ENCODE results near the gene HIGD2A. TPM values are rescaled to one million over a fixed set of nuclear protein-coding genes. Genes with fewer than 3 reads are reported as not detected.

The HIGD2A gene
- total and polyA plus RNA-seq, 10 of the 15 experiments (the other 5 are each of a cell fraction or from before 2014, with no cell fraction given), result 152 to 348 (median 194) TPM

- no peak for TF ChIP-seq CUX1 (IDR thresholded peaks at IDR 0.05; ENCODE audit: insufficient replicate concordance, low read depth, low read length)
- no peak for TF ChIP-seq EGR1 (IDR thresholded peaks at IDR 0.05; ENCODE audit: borderline replicate concordance in 1 of 2, low read depth in 2 of 2, low read length in 2 of 2)
- TF ChIP-seq POU2F2 (IDR thresholded peaks at IDR 0.05; ENCODE audit: borderline replicate concordance, low read depth, low read length), result no peak
- no peak for TF ChIP-seq CHD4 (IDR thresholded peaks at IDR 0.05)
- TF ChIP-seq EP300 (IDR thresholded peaks at IDR 0.05; ENCODE audit: borderline replicate concordance in 1 of 2, control insufficient read depth in 1 of 2, low read depth in 2 of 2, low read length in 2 of 2), result no peak
These were observed 32.5 kb downstream of the HIGD2A start (continued) for GRCh38 chr5:176420972-176421544.

DNA sequence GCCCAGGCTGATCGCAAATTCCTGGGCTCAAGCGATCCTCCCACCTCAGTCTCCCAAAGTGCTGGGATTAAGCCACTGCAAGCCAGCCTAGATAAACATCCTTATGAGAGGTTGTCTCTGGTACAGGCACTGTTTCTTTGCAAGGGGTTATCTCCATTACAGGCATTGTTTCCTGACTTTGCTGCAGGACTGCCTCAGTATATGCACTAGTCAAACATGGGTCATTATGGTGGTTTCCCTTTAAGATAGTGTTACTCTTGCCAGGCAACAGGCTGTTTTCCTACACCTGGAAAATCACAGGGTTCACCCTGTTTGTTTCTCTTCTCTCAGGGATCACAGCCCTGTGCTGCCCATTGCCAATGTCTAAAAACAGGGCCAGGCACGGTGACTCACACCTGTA is 35.6 kb downstream of the HIGD2A start:
- no TSS peak for BruUV-seq (replicated peaks)
- ChIA-PET CTCF (interaction anchor here (1.5 kb wide), 1 partner anchor 24 kb away, joined by 4 read pairs; the partner anchor contains the start of gene FAF2), POLR2A (no interaction called here), RAD21 (ENCODE audit: unreplicated experiment) (no interaction called here), SMC1A (ENCODE audit: uncharacterized antibody, unreplicated experiment) (interaction anchor here (0.7 kb wide), 1 partner anchor 72 kb away, joined by 3 read pairs; no protein-coding TSS in a partner anchor)
- intact Hi-C loops (cut with micrococcal nuclease; ENCODE audit: unreplicated experiment) (no loop called here), in situ Hi-C loops (cut with MboI) (no loop called here)
- no peak overlapping the region for H2AFZ ChIP-seq (ENCODE audit: control insufficient read depth, low read depth, low read length)
- ATAC-seq (no peak), FAIRE-seq (no peak), DNase-seq (ENCODE audit: low read depth, low spot score) (no peak)
- no peak overlapping the region for H3K27ac ChIP-seq (ENCODE audit: control insufficient read depth, insufficient read depth)
- H3K4me1 ChIP-seq (ENCODE audit: control insufficient read depth, insufficient read depth, low read length), result no peaks in the 10 kb centered on the region
- no peak overlapping the region for H3K4me3 ChIP-seq
- no peak overlapping the region for H3K9ac ChIP-seq (ENCODE audit: control insufficient read depth, insufficient read depth, low read length)
- no peak overlapping the region for H3K4me2 ChIP-seq (ENCODE audit: control insufficient read depth, insufficient read depth)
- no peaks in the 10 kb centered on the region for H3K36me3 ChIP-seq (ENCODE audit: control insufficient read depth in 2 of 2, insufficient read depth in 2 of 2, low read length in 1 of 2)
- H3K79me2 ChIP-seq (ENCODE audit: control insufficient read depth, insufficient read depth, low read length), result no peaks in the 10 kb centered on the region
- WGBS (ENCODE audit: insufficient coverage, insufficient replicate concordance, low lambda C conversion rate, missing lambda C conversion rate), result 49% methylated on average over 3 of the region's 3 CpGs
- no peaks in the 10 kb centered on the region for H4K20me1 ChIP-seq (ENCODE audit: control insufficient read depth, insufficient read depth)
- H3K27me3 ChIP-seq (replicated peaks in 1 of 2; ENCODE audit: control insufficient read depth in 2 of 2, insufficient read depth in 2 of 2, low read length in 1 of 2), result no peaks in the 10 kb centered on the region
- H3K9me3 ChIP-seq (replicated peaks; ENCODE audit: control insufficient read depth, insufficient read depth, low read length), result no peaks in the 10 kb centered on the region; the same call in 2 of the 3 replicates
- TF ChIP-seq SMC3 (IDR thresholded peaks at IDR 0.05; ENCODE audit: borderline replicate concordance, low read length) (no peak), E2F8 (IDR thresholded peaks at IDR 0.05; ENCODE audit: low read depth, partially characterized antibody) (no peak), ZNF274 (IDR thresholded peaks at IDR 0.05; ENCODE audit: insufficient read depth, insufficient read length) (no peak), PAX8 (IDR thresholded peaks at IDR 0.05) (no peak), SUZ12 (IDR thresholded peaks at IDR 0.05; ENCODE audit: unreplicated experiment) (no peak), ZNF622 (IDR thresholded peaks at IDR 0.05) (no peak)
- TF ChIP-seq, protein P1, sequence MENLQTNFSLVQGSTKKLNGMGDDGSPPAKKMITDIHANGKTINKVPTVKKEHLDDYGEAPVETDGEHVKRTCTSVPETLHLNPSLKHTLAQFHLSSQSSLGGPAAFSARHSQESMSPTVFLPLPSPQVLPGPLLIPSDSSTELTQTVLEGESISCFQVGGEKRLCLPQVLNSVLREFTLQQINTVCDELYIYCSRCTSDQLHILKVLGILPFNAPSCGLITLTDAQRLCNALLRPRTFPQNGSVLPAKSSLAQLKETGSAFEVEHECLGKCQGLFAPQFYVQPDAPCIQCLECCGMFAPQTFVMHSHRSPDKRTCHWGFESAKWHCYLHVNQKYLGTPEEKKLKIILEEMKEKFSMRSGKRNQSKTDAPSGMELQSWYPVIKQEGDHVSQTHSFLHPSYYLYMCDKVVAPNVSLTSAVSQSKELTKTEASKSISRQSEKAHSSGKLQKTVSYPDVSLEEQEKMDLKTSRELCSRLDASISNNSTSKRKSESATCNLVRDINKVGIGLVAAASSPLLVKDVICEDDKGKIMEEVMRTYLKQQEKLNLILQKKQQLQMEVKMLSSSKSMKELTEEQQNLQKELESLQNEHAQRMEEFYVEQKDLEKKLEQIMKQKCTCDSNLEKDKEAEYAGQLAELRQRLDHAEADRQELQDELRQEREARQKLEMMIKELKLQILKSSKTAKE (IDR thresholded peaks at IDR 0.05; ENCODE audit: low read depth, poor library complexity, severe bottlenecking), result no peak
